Ectodermal cell (in vitro differentiated cells): Measurements from ENCODE around the gene ZCCHC18.
"Not testable (repeated sequence)": the region's sequence is repeated elsewhere in the genome, so short reads cannot be mapped to it uniquely, and the experiment has no call there.

Source experiments
- H3K27ac ChIP-seq: 2 replicates; pipeline ENCODE4 v1.7.0; 2013; ENCODE audit warnings: mild to moderate bottlenecking, low read depth, low read length; ENCODE audit not compliant: insufficient read depth, poor library complexity, severe bottlenecking
- H3K27me3 ChIP-seq: 2 replicates; pipeline ENCODE4 v1.7.0; 2013; ENCODE audit warnings: mild to moderate bottlenecking, low read length; ENCODE audit not compliant: insufficient read depth, control insufficient read depth, poor library complexity, severe bottlenecking
- H3K36me3 ChIP-seq: one replicate; pipeline ENCODE4 v1.7.0; 2013; ENCODE audit warnings: low read length; ENCODE audit not compliant: control insufficient read depth, insufficient read depth
- H3K4me1 ChIP-seq: one replicate; pipeline ENCODE4 v1.7.0; 2013; ENCODE audit warnings: low read length; ENCODE audit not compliant: control insufficient read depth, insufficient read depth
- H3K4me3 ChIP-seq: 2 replicates; pipeline ENCODE4 v1.7.0; 2013; ENCODE audit warnings: low read depth, low read length, control low read depth; ENCODE audit not compliant: insufficient read depth
- H3K9me3 ChIP-seq: 2 replicates; pipeline ENCODE4 v1.7.0; 2013; ENCODE audit warnings: mild to moderate bottlenecking, low read length, moderate library complexity; ENCODE audit not compliant: control insufficient read depth
- WGBS, 2 experiments: methylation state at CpG; one replicate each; pipeline ENCODE4 v1.1.7; 2013; ENCODE audit warnings: missing lambda C conversion rate in 2 of 2; 5-methylcytosine and 5-hydroxymethylcytosine counted together

The ZCCHC18 gene

DNA sequence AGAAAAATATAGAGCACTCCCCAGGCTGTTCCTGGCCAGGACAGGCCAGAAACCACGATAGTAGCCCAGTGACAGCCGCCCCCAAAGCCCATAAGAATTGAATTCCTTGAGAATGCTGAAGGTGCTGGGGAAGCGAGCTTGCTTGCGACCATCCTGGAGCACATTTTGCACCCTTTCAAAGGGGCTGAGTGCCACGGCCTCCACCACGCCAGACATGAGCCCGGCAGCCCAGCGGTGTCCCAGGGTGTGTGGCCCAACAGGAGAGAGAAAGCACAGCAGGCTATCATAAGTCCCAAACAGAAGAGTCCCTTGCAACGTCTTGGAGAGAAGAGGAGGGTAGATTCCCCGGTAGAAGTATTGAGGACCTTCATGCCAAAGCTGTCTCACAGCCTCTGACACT is 7.6 kb upstream of the ZCCHC18 start:
- WGBS, 2 experiments, result 90 to 93% methylated on average over 10 of the region's 10 CpGs
- no peaks in the 10 kb centered on the region for H3K36me3 ChIP-seq
- no peaks in the 10 kb centered on the region for H3K27me3 ChIP-seq
- no peak overlapping the region for H3K4me3 ChIP-seq
- no peak overlapping the region for H3K27ac ChIP-seq
- no peaks in the 10 kb centered on the region for H3K9me3 ChIP-seq
- no peaks in the 10 kb centered on the region for H3K4me1 ChIP-seq

DNA sequence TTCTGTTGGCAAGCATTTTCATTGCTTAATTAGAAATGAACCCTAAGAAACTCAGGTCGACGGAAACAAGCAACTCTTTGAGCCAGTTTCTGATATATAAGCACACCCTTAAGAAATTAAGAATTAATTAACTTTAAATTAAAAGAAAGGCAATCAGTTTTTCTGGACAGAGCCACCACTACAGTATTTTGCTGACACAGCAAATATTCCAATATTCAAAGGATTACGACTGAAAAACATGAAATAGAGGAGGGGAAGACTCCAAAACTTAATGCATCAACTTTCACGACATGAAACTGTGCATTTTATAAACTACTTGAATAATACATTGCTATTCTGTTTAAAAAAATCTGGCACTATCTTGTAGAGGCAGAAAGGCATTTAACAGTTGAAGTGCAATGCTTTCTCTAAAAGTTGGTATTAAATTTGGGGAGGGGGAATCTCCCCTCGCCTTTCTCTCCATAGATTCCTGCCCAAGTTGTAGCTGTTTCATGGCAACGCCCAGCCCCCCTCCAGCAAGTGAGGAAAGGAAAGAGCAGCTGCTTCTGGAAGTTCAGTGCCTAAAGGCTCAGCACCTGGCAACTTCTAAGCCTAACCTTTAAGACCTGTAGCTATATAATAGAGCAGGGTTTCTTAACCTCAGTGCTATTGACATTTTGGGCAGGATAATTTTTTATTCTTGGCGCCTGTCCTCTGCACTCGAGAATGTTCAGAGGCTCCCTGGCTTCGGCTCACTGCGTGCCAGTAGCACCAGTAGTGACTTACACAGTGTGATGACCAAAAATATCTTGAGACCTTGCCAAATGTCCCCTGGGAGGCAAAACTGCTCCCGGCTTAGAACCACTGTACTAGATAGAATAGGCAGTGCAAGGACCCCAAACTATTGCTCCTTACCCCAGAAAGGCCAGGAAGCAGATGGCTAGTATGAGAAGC is 6.7 kb upstream of the ZCCHC18 start:
- WGBS, 2 experiments, result 84 to 87% methylated on average over 6 to 10 of the region's 11 CpGs
- H3K4me3 ChIP-seq, result no peak overlapping the region
- no peaks in the 10 kb centered on the region for H3K9me3 ChIP-seq
- no peaks in the 10 kb centered on the region for H3K4me1 ChIP-seq
- no peak overlapping the region for H3K27ac ChIP-seq
- H3K36me3 ChIP-seq, result no peaks in the 10 kb centered on the region
- no peaks in the 10 kb centered on the region for H3K27me3 ChIP-seq

DNA sequence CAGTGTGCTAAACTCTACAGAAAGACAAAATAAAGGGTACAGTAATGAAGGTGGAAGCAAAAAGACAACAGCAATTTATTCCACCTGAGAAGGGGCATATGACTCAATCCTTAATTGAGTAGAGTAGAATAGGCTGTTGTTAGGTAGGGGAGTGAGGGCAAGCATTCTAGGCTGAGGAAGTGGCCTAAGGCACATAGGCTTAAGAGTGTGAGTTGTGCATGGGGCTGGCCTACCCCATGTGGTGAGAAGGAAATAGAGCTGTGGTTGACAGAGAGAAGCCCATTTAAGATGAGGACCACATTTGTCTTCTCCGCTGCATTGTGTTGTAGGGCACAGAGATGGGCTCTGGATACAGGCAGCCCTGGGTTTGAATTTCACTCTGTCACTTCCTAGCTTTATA is 3.4 kb upstream of the ZCCHC18 start:
- H3K27me3 ChIP-seq, result no peaks in the 10 kb centered on the region
- WGBS, 2 experiments, result 88 to 100% methylated on average over 1 of the region's 1 CpG

DNA sequence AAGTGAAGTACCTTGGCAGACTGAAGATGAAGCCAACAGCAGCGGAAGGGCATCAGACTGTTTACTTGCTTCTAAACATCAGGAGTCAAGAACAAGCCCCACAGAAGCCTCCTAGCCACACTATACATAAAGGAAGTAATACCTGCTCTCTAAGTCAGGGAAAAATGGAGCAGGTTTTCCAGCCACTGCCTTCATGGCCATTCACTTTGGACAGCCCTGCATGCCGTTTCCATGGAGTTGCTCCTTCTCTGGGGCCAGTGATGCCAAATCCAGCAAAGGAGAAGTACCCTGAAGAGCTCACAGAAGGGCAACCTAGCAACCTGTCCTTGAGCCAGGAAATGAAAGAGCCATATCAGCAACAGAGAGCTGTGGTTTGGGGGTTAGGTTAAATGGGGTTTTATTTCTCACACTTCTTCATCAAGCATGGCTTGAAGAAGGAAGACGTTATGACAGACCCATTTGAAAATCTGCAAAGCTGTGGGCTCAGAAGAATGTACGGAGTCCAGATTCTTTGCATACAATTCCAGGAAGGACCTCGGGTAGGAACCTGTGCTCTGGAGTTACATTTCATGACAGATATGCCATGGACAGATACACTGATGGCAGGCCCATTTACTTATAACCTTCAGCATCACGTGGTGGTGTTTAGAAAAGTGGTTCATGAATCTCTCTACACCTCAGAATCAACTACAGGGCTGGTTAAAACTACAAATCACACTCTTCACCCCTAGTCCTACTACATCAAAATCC is 1.7 kb upstream of the ZCCHC18 start:
- not testable (repeated sequence) for H3K4me3 ChIP-seq

More for the DNA sequence above, 3.4 kb upstream of the ZCCHC18 start:
- Histone ChIP-seq H3K4me3 (no peak overlapping the region), H3K27ac (no peak overlapping the region), H3K9me3 (no peaks in the 10 kb centered on the region), H3K36me3 (no peaks in the 10 kb centered on the region), H3K4me1 (peaks cover 3% of the 10 kb centered on the region)

DNA sequence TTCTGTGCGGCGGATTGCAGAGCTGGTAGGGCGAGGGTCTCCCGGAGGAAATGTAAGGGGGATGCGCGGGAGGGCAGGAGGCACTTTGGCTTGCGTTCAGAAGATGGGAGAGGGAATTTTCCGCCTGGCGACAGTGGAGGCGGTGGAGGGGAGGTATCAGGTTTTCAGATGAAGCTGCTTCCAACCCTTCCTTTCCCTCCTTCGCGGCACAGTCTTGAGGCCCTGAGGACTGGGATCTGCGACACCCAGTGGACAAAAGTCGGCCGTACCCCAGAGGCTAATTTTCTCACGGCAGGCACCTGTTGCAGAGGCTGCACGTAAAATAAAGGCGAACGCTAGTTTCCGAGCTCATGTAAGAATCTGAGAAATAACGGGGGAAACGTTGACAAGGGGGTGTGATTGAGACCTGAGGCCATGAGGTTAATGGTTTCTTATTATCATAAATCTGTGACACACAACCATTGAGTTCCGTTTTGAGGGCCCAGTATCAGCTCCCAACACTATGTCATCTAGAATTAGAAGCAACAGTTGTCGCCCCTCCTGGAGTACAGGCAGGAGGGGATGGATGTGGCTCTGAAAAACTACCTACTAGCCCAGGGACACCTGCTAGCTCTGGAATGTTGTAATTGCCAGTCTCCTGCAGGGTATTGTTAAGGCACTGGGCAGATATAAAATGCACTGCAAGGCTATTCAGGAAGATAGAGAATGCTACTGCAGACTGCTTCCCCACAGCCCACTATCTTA is 1.1 kb downstream of the ZCCHC18 start:
- H3K4me1 ChIP-seq, result peaks cover 4% of the 10 kb centered on the region
- 3 to 5% methylated on average over 22 to 24 of the region's 24 CpGs for WGBS, 2 experiments
- peak overlapping the region; percentile 60 for H3K4me3 ChIP-seq
- no peaks in the 10 kb centered on the region for H3K27me3 ChIP-seq
- no peaks in the 10 kb centered on the region for H3K9me3 ChIP-seq
- no peak overlapping the region for H3K27ac ChIP-seq
- no peaks in the 10 kb centered on the region for H3K36me3 ChIP-seq

More for the DNA sequence above, 1.7 kb upstream of the ZCCHC18 start:
- H3K9me3 ChIP-seq, H3K36me3 ChIP-seq, H3K27ac ChIP-seq, H3K27me3 ChIP-seq, H3K4me1 ChIP-seq: not testable (repeated sequence)
- WGBS, 2 experiments, result 88 to 89% methylated on average over 5 to 6 of the region's 6 CpGs

DNA sequence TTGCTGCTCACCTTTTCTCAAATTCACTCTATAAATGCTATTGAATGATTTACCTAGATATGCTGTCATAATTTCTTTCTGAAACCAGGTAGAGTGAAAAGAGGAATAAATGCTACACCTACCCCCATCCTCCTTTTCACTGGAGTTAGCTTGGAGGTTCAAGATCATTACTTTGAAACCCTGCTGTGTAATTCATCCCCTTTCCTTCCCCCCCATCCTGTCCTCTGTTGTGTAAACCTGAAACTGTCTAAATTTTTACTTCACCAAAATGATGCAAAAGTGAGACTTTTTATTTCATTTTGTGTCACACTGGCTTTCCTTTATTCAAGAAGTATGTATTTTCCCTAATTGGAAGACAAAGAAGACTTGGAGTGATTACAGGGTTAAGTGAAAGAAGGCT is 5.4 kb downstream of the ZCCHC18 start:
- no peaks in the 10 kb centered on the region for H3K36me3 ChIP-seq
- H3K27me3 ChIP-seq, result no peaks in the 10 kb centered on the region
- H3K4me1 ChIP-seq, result peaks cover 4% of the 10 kb centered on the region
- no peak overlapping the region for H3K4me3 ChIP-seq
- no peak overlapping the region for H3K27ac ChIP-seq
- H3K9me3 ChIP-seq, result no peaks in the 10 kb centered on the region

DNA sequence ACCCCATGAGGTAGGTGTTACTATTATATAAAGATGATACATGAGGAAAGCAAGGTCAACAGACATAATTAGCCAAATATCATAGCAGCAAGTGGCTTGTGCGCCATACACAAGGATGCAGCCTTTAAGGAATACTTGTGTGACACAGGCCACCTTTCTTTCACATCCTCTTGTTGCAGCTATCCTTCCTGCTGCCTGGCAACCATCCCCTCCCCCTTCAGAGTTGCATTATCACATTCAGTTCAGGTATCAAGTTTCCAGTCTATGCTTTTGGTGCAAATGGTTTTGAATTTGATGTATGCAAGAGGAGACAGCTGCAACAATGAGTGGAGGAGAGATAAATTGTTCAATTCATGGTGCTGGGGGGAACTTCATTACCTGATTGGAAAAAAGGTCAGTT is 6.4 kb downstream of the ZCCHC18 start:
- WGBS, 2 experiments, result 95 to 100% methylated on average over 1 of the region's 1 CpG
- Histone ChIP-seq H3K27me3 (no peaks in the 10 kb centered on the region), H3K4me3 (no peak overlapping the region), H3K27ac (no peak overlapping the region), H3K9me3 (no peaks in the 10 kb centered on the region), H3K36me3 (no peaks in the 10 kb centered on the region), H3K4me1 (peaks cover 2% of the 10 kb centered on the region)

DNA sequence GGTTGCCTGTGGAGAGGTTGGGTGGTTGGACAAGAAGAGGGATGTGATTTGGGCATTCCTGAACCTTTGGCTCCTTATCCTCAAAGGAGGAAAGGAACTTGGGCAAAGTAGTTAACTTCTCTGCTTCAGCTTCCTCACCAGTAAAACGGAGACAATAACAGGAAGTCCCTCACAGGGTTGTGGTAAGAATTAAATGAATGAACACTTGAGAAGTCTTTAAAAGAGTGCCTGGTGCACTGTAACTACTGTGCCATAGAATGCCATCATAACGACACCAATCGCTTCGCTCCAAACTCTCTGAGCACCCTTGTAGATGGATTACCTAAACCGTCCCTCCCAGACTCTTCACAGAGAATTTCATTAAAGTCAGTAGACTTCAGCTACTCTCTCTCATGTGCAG is 10.5 kb downstream of the ZCCHC18 start:
- WGBS, 2 experiments, result 84 to 94% methylated on average over 5 of the region's 5 CpGs
- no peak overlapping the region for H3K27ac ChIP-seq
- H3K4me3 ChIP-seq, result no peak overlapping the region
- no peaks in the 10 kb centered on the region for H3K27me3 ChIP-seq
- H3K9me3 ChIP-seq, result no peaks in the 10 kb centered on the region
- H3K4me1 ChIP-seq, result no peaks in the 10 kb centered on the region
- no peaks in the 10 kb centered on the region for H3K36me3 ChIP-seq

DNA sequence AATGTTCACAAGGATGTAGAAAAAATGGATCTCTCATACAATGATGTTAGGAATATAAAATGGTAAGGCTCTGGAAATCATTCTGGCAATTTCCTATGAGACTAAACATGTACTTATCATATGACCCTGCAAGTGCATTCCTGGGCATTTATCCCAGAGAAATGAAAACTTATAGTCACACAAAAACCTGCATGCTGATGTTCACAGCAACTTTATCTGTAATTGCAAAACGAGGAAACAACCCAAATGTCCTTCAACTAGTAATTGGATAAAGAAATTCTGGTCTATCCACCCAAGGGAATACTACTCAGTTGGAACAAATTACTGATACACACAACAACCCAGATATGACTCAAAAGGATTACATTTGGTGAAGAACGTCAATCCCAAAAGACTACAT is 14.5 kb downstream of the ZCCHC18 start:
- Histone ChIP-seq H3K36me3 (no peaks in the 10 kb centered on the region), H3K9me3 (no peaks in the 10 kb centered on the region), H3K27me3 (no peaks in the 10 kb centered on the region), H3K27ac (no peak overlapping the region), H3K4me3 (no peak overlapping the region), H3K4me1 (no peaks in the 10 kb centered on the region)
- 92% methylated on average over 2 of the region's 2 CpGs; no CpG with 5 or more reads in 1 of the 2 experiments for WGBS, 2 experiments

DNA sequence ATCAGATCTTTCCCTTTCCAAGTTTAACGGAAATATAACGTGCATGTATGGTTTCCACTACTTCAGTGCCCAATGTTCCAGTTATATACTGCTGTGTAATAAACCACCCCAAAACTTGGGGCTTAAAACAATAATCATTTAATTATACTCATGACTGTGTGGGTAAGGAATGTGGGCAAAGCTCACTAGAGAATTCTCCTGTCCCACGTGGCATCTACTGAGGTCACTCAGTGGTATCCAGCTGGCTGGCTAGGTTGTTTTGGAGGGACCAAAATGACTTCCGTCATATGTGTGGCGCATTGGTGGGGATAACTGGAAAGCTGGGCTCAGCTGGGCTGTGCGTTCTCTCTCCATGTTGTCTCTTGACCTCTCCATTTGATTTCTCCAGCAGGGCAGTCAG is 18.5 kb downstream of the ZCCHC18 start:
- 96 to 99% methylated on average over 5 to 6 of the region's 6 CpGs for WGBS, 2 experiments
- Histone ChIP-seq H3K4me3 (no peak overlapping the region), H3K36me3 (no peaks in the 10 kb centered on the region), H3K27ac (no peak overlapping the region), H3K27me3 (no peaks in the 10 kb centered on the region), H3K9me3 (no peaks in the 10 kb centered on the region), H3K4me1 (no peaks in the 10 kb centered on the region)
